ENCODE measurements around the gene ANKDD1A. TPM values are rescaled to one million over a fixed set of nuclear protein-coding genes. Genes with fewer than 3 reads are reported as not detected.

ANKDD1A gene
- total RNA-seq, 1 experiment from 2014 or later = 6.8 TPM

DNA sequence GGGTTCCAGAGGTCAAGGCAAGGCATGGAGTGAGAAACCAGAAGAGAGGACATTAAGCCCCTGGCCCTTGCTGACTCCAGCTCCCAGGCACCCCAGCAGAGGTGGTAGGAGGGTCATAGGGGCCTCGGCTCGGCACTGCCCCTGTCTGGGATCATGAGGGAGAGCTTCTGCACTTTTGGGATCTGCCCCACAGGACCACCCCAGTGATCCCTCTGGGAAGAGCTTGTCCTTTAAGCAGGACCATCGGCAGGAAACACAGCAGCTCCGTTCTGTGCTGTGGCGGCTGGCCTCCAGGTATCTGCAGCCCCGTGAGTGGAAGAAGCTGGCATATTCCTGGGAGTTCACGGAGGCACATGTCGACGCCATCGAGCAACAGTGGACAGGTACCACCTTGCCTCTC lies 35.5 kb downstream of the ANKDD1A start:
- no peaks in the 10 kb centered on the region for H3K36me3 ChIP-seq (ENCODE audit: control insufficient read depth, insufficient read depth, low read length)
- no peaks in the 10 kb centered on the region for H3K4me1 ChIP-seq (ENCODE audit: control insufficient read depth, insufficient read depth, low read length)
- POLR2A ChIA-PET = no interaction called here
- in situ Hi-C loops (cut with HindIII; ENCODE audit: low pct_unique_long_range_greater_than_20kb, low sequenced_read_pairs) = no loop called here
- intact Hi-C loops (cut with micrococcal nuclease; ENCODE audit: unreplicated experiment) = no loop called here
- CTCF ChIA-PET = no interaction called here
- BruUV-seq (replicated peaks) = no TSS peak
- no peaks in the 10 kb centered on the region for H3K27me3 ChIP-seq (ENCODE audit: control insufficient read depth, insufficient read depth, low read length)
- ATAC-seq = no peak
- H3K9me3 ChIP-seq (ENCODE audit: control insufficient read depth, insufficient read depth, low read depth, low read length) = no peaks in the 10 kb centered on the region
- no peak for DNase-seq (ENCODE audit: low read depth, low spot score)
- no peak for TF ChIP-seq POLR2AphosphoS5 (IDR thresholded peaks at IDR 0.05; ENCODE audit: low read depth, low read length)
- TF ChIP-seq, protein P1, sequence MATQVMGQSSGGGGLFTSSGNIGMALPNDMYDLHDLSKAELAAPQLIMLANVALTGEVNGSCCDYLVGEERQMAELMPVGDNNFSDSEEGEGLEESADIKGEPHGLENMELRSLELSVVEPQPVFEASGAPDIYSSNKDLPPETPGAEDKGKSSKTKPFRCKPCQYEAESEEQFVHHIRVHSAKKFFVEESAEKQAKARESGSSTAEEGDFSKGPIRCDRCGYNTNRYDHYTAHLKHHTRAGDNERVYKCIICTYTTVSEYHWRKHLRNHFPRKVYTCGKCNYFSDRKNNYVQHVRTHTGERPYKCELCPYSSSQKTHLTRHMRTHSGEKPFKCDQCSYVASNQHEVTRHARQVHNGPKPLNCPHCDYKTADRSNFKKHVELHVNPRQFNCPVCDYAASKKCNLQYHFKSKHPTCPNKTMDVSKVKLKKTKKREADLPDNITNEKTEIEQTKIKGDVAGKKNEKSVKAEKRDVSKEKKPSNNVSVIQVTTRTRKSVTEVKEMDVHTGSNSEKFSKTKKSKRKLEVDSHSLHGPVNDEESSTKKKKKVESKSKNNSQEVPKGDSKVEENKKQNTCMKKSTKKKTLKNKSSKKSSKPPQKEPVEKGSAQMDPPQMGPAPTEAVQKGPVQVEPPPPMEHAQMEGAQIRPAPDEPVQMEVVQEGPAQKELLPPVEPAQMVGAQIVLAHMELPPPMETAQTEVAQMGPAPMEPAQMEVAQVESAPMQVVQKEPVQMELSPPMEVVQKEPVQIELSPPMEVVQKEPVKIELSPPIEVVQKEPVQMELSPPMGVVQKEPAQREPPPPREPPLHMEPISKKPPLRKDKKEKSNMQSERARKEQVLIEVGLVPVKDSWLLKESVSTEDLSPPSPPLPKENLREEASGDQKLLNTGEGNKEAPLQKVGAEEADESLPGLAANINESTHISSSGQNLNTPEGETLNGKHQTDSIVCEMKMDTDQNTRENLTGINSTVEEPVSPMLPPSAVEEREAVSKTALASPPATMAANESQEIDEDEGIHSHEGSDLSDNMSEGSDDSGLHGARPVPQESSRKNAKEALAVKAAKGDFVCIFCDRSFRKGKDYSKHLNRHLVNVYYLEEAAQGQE (IDR thresholded peaks at IDR 0.05; ENCODE audit: insufficient read depth in 1 of 2, low read depth in 2 of 2, low read length in 1 of 2) = no peak
- TF ChIP-seq TCF7L2 (IDR thresholded peaks at IDR 0.05; ENCODE audit: low read depth, low read length) = no peak
- no peak for TF ChIP-seq SIN3A (IDR thresholded peaks at IDR 0.05; ENCODE audit: borderline replicate concordance, insufficient read depth, low read depth, low read length)
- TF ChIP-seq, protein P2, sequence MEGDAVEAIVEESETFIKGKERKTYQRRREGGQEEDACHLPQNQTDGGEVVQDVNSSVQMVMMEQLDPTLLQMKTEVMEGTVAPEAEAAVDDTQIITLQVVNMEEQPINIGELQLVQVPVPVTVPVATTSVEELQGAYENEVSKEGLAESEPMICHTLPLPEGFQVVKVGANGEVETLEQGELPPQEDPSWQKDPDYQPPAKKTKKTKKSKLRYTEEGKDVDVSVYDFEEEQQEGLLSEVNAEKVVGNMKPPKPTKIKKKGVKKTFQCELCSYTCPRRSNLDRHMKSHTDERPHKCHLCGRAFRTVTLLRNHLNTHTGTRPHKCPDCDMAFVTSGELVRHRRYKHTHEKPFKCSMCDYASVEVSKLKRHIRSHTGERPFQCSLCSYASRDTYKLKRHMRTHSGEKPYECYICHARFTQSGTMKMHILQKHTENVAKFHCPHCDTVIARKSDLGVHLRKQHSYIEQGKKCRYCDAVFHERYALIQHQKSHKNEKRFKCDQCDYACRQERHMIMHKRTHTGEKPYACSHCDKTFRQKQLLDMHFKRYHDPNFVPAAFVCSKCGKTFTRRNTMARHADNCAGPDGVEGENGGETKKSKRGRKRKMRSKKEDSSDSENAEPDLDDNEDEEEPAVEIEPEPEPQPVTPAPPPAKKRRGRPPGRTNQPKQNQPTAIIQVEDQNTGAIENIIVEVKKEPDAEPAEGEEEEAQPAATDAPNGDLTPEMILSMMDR (IDR thresholded peaks at IDR 0.05) = no peak
- no peak overlapping the region for H3K4me3 ChIP-seq (ENCODE audit: low read depth in 2 of 2, low read length in 2 of 2)
- no peak overlapping the region for H3K27ac ChIP-seq (ENCODE audit: low read length)

DNA sequence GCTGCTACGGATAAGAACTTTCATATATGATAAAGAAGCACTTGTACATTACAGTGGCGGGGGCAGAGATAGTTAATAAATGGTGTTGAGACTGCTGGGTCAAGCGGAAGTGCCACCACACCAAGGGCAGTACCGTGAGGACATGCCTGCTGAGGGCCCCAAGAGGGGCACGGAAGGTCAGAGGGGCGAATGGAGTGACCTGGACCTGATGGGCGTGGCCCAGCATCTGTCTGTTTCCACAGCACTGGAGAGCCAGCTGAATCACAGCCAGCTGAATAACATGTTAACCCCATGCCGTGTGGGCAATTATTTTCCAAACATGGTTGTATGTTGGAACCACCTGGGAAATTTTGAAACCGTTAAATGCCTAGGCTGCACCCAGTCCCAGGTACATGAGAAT lies 37.2 kb downstream of the ANKDD1A start:
- CTCF ChIA-PET = no interaction called here
- no TSS peak for BruUV-seq (replicated peaks)
- in situ Hi-C loops (cut with HindIII; ENCODE audit: low pct_unique_long_range_greater_than_20kb, low sequenced_read_pairs) = no loop called here

More for the DNA sequence above, 37.2 kb downstream of the ANKDD1A start:
- Histone ChIP-seq H3K4me3 (ENCODE audit: low read depth in 2 of 2, low read length in 2 of 2) (no peak overlapping the region), H3K4me1 (ENCODE audit: control insufficient read depth, insufficient read depth, low read length) (no peaks in the 10 kb centered on the region), H3K9me3 (ENCODE audit: control insufficient read depth, insufficient read depth, low read depth, low read length) (no peaks in the 10 kb centered on the region), H3K27me3 (ENCODE audit: control insufficient read depth, insufficient read depth, low read length) (no peaks in the 10 kb centered on the region), H3K36me3 (ENCODE audit: control insufficient read depth, insufficient read depth, low read length) (no peaks in the 10 kb centered on the region), H3K27ac (ENCODE audit: low read length) (no peak overlapping the region)
- DNase-seq (ENCODE audit: low read depth, low spot score) (no peak), ATAC-seq (peak; percentile 27; the same call in 1 of the 2 replicates)
- TF ChIP-seq, protein P1 (IDR thresholded peaks at IDR 0.05; ENCODE audit: insufficient read depth in 1 of 2, low read depth in 2 of 2, low read length in 1 of 2) = no peak
- TF ChIP-seq SIN3A (IDR thresholded peaks at IDR 0.05; ENCODE audit: borderline replicate concordance, insufficient read depth, low read depth, low read length) (no peak), POLR2AphosphoS5 (IDR thresholded peaks at IDR 0.05; ENCODE audit: low read depth, low read length) (no peak), TCF7L2 (IDR thresholded peaks at IDR 0.05; ENCODE audit: low read depth, low read length) (no peak)
- TF ChIP-seq, protein P2 (IDR thresholded peaks at IDR 0.05) = no peak
- intact Hi-C loops (cut with micrococcal nuclease; ENCODE audit: unreplicated experiment) = no loop called here
- POLR2A ChIA-PET = no interaction called here

Data from Panc1 (cell line).